ENCODE data around the gene ANGPTL4. TPM values are rescaled to one million over a fixed set of nuclear protein-coding genes. Genes with fewer than 3 reads are reported as not detected.

The ANGPTL4 gene
- total and polyA plus RNA-seq, 2 experiments from 2014 or later, result 1.9 to 2.2 TPM

GRCh38 chr19:8403820-8404109 is 39.8 kb downstream of the ANGPTL4 start:
- no peaks in the 10 kb centered on the region for H3K36me3 ChIP-seq (ENCODE audit: insufficient read depth)
- no peak overlapping the region for H3K27ac ChIP-seq (ENCODE audit: low read depth)
- Mint-ChIP-seq H3K27me3 (ENCODE audit: insufficient read depth, low read depth, poor library complexity) (peaks cover 8% of the 10 kb centered on the region), H3K27ac (no peak overlapping the region), H3K4me3 (no peak overlapping the region), H3K9me3 (no peaks in the 10 kb centered on the region), H3K36me3 (ENCODE audit: low read depth) (peaks cover 28% of the 10 kb centered on the region), H3K4me1 (no peaks in the 10 kb centered on the region)
- H3K79me2 ChIP-seq (replicated peaks; ENCODE audit: insufficient read depth), result peaks cover 4% of the 10 kb centered on the region; the same call in 1 of the 2 replicates
- H3F3A ChIP-seq (replicated peaks; ENCODE audit: low read depth), result 0 out of 2 replicates have a peak, but pooled peaks cover 2% of the 10 kb centered on the region
- H4K20me1 ChIP-seq (replicated peaks; ENCODE audit: insufficient read depth), result no peaks in the 10 kb centered on the region; the same call in 1 of the 2 replicates
- no peak for TF ChIP-seq JUNB (IDR thresholded peaks at IDR 0.05; ENCODE audit: unreplicated experiment)
- TF ChIP-seq CREB1 (CRISPR knock-in tag; IDR thresholded peaks at IDR 0.05; ENCODE audit: low read depth), result no peak
- TF ChIP-seq ZNF331 (CRISPR knock-in tag; IDR thresholded peaks at IDR 0.05; ENCODE audit: low read depth), result no peak
- TF ChIP-seq ZNF114 (CRISPR knock-in tag; IDR thresholded peaks at IDR 0.05), result no peak
- TF ChIP-seq POLR2AphosphoS5 (IDR thresholded peaks at IDR 0.05; ENCODE audit: low read depth), result no peak
- no peak for TF ChIP-seq NANOG (IDR thresholded peaks at IDR 0.05; ENCODE audit: borderline replicate concordance)
- no peak for TF ChIP-seq EZH2phosphoT487 (IDR thresholded peaks at IDR 0.05; ENCODE audit: unreplicated experiment)
- TF ChIP-seq EZH2 (IDR thresholded peaks at IDR 0.05; ENCODE audit: low read depth, unreplicated experiment), result no peak
- TF ChIP-seq, protein P1, sequence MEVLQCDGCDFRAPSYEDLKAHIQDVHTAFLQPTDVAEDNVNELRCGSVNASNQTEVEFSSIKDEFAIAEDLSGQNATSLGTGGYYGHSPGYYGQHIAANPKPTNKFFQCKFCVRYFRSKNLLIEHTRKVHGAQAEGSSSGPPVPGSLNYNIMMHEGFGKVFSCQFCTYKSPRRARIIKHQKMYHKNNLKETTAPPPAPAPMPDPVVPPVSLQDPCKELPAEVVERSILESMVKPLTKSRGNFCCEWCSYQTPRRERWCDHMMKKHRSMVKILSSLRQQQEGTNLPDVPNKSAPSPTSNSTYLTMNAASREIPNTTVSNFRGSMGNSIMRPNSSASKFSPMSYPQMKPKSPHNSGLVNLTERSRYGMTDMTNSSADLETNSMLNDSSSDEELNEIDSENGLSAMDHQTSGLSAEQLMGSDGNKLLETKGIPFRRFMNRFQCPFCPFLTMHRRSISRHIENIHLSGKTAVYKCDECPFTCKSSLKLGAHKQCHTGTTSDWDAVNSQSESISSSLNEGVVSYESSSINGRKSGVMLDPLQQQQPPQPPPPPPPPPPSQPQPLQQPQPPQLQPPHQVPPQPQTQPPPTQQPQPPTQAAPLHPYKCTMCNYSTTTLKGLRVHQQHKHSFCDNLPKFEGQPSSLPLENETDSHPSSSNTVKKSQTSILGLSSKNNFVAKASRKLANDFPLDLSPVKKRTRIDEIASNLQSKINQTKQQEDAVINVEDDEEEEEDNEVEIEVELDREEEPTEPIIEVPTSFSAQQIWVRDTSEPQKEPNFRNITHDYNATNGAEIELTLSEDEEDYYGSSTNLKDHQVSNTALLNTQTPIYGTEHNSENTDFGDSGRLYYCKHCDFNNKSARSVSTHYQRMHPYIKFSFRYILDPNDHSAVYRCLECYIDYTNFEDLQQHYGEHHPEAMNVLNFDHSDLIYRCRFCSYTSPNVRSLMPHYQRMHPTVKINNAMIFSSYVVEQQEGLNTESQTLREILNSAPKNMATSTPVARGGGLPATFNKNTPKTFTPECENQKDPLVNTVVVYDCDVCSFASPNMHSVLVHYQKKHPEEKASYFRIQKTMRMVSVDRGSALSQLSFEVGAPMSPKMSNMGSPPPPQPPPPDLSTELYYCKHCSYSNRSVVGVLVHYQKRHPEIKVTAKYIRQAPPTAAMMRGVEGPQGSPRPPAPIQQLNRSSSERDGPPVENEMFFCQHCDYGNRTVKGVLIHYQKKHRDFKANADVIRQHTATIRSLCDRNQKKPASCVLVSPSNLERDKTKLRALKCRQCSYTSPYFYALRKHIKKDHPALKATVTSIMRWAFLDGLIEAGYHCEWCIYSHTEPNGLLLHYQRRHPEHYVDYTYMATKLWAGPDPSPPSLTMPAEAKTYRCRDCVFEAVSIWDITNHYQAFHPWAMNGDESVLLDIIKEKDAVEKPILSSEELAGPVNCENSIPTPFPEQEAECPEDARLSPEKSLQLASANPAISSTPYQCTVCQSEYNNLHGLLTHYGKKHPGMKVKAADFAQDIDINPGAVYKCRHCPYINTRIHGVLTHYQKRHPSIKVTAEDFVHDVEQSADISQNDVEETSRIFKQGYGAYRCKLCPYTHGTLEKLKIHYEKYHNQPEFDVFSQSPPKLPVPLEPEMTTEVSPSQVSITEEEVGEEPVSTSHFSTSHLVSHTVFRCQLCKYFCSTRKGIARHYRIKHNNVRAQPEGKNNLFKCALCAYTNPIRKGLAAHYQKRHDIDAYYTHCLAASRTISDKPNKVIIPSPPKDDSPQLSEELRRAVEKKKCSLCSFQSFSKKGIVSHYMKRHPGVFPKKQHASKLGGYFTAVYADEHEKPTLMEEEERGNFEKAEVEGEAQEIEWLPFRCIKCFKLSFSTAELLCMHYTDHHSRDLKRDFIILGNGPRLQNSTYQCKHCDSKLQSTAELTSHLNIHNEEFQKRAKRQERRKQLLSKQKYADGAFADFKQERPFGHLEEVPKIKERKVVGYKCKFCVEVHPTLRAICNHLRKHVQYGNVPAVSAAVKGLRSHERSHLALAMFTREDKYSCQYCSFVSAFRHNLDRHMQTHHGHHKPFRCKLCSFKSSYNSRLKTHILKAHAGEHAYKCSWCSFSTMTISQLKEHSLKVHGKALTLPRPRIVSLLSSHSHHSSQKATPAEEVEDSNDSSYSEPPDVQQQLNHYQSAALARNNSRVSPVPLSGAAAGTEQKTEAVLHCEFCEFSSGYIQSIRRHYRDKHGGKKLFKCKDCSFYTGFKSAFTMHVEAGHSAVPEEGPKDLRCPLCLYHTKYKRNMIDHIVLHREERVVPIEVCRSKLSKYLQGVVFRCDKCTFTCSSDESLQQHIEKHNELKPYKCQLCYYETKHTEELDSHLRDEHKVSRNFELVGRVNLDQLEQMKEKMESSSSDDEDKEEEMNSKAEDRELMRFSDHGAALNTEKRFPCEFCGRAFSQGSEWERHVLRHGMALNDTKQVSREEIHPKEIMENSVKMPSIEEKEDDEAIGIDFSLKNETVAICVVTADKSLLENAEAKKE (CRISPR knock-in tag; IDR thresholded peaks at IDR 0.05), result no peak
- TF ChIP-seq STAT1 (IDR thresholded peaks at IDR 0.05; ENCODE audit: unreplicated experiment), result no peak
- TF ChIP-seq ETS1 (IDR thresholded peaks at IDR 0.05), result no peak
- H3K27me3 ChIP-seq (ENCODE audit: insufficient read depth), result no peaks in the 10 kb centered on the region
- no peaks in the 10 kb centered on the region for H3K9me2 ChIP-seq (ENCODE audit: insufficient read depth)
- H3K4me2 ChIP-seq, result no peak overlapping the region
- H3K4me3 ChIP-seq, result no peak overlapping the region
- DNase-seq (ENCODE audit: low spot score), result no peak
- no peaks in the 10 kb centered on the region for H3K4me1 ChIP-seq (ENCODE audit: insufficient read depth)
- no peak for ATAC-seq
- H2AFZ ChIP-seq, result no peak overlapping the region

Data from GM23338 (cell line).